A549 (cell line): ENCODE measurements around the gene CIAO2A. TPM values are rescaled to one million over a fixed set of nuclear protein-coding genes. Genes with fewer than 3 reads are reported as not detected.
A peak's percentile ranks its signal among the peaks of the same experiment; 100 is the strongest.

Experiments
- ATAC-seq, 2 experiments: fragments of 200-7000 bp in 1 of 2; fragments of >200 bp in 1 of 2; cut with Nextera tagmentation in 1 of 2; cut with Tn5 transposase in 1 of 2; 3 replicates each; pipeline versions ENCODE4 v1.8.0 to v1.9.1; 2018 to 2020; ENCODE audit warnings: mild to moderate bottlenecking in 1 of 2, moderate library complexity in 1 of 2
- CTCF ChIA-PET: fragments of 300-600 bp; sonication (Branson Sonifier 250); formaldehyde crosslinking; extraction: SDS; loops from one replicate; lab custom pipeline; 2021; ENCODE audit warnings: antibody characterized with exemption, inconsistent platforms; lab: Yijun Ruan, JAX
- POLR2A ChIA-PET: fragments of 350-600 bp; formaldehyde crosslinking; extraction: SDS; loops from one replicate; lab custom pipeline; 2021; ENCODE audit warnings: antibody characterized with exemption, inconsistent platforms; lab: Yijun Ruan, JAX
- DNase-seq, 2 experiments: peaks; one replicate each; pipeline versions ENCODE4 v3.0.0 to v3.0.0-alpha.2; 2011 to 2016; ENCODE audit warnings: low read depth in 1 of 2, low spot score in 1 of 2
- FAIRE-seq: peaks from 2 replicates; lab custom pipeline; 2011; peaks lifted over from hg19 to GRCh38; lab: Jason Lieb, UNC
- H3K27ac ChIP-seq, 2 experiments: fragments of >200 bp; sonication (Bioruptor Twin); formaldehyde crosslinking; 3 replicates each; pipeline ENCODE4 v1.5.1; 2016 to 2017
- H3K4me1 ChIP-seq: fragments of >200 bp; sonication (Bioruptor Twin); formaldehyde crosslinking; 3 replicates; pipeline ENCODE4 v1.6.1; 2016
- H3K4me2 ChIP-seq: fragments of >200 bp; sonication (Bioruptor Twin); formaldehyde crosslinking; 3 replicates; pipeline ENCODE4 v1.6.1; 2016
- H3K4me3 ChIP-seq: fragments of >200 bp; sonication (Bioruptor Twin); formaldehyde crosslinking; 3 replicates; pipeline ENCODE4 v1.5.1; 2016
- H3K9me3 ChIP-seq: fragments of >200 bp; sonication (Bioruptor Twin); formaldehyde crosslinking; 3 replicates; pipeline ENCODE4 v1.6.1; 2016
- ATOH8 ChIP-seq: fragments of 250-450 bp; sonication (Bioruptor Pico); IDR thresholded peaks from 2 replicates; pipeline ENCODE4 v1.5.0; 2020; ENCODE audit warnings: low read depth, mild to moderate bottlenecking, moderate library complexity
- BHLHE40 ChIP-seq: IDR thresholded peaks from 2 replicates; pipeline ENCODE4 v1.6.1; 2012; ENCODE audit warnings: low read depth, low read length, inconsistent platforms
- CBX8 ChIP-seq: fragments of 200-600 bp; sonication (generic); IDR thresholded peaks from 2 replicates; pipeline ENCODE4 v1.6.1; 2016
- CHD2 ChIP-seq: fragments of 150-350 bp; IDR thresholded peaks from 2 replicates; pipeline ENCODE4 v1.6.1; 2014; ENCODE audit warnings: low read length; ENCODE audit not compliant: partially characterized antibody
- CTCF ChIP-seq: fragments of >200 bp; sonication (Bioruptor Twin); formaldehyde crosslinking; IDR thresholded peaks from 3 replicates; pipeline ENCODE4 v1.5.1; 2016
- EHF ChIP-seq: fragments of 250-450 bp; sonication (Bioruptor Pico); IDR thresholded peaks from 2 replicates; pipeline ENCODE4 v1.5.0; 2020; ENCODE audit warnings: mild to moderate bottlenecking
- FOSL2 ChIP-seq, 2 experiments: fragments of 450-650 bp in 1 of 2; fragments of >200 bp in 1 of 2; sonication (Bioruptor Twin) in 1 of 2; formaldehyde crosslinking; IDR thresholded peaks; 2 replicates each; pipeline versions ENCODE4 v1.5.0 to v1.6.1; 2016 to 2020; ENCODE audit warnings: mild to moderate bottlenecking in 1 of 2, moderate library complexity in 1 of 2
- HOXA7 ChIP-seq: fragments of 250-450 bp; sonication (Bioruptor Pico); IDR thresholded peaks from 2 replicates; pipeline ENCODE4 v1.5.0; 2020; ENCODE audit warnings: mild to moderate bottlenecking, moderate library complexity
- HOXB13 ChIP-seq: fragments of 250-450 bp; sonication (Bioruptor Pico); IDR thresholded peaks from 2 replicates; pipeline ENCODE4 v1.5.0; 2020; ENCODE audit warnings: low read depth, mild to moderate bottlenecking, moderate library complexity
- KDM1A ChIP-seq: fragments of 200-600 bp; sonication (generic); IDR thresholded peaks from 2 replicates; pipeline ENCODE4 v1.6.1; 2016; ENCODE audit warnings: low read depth, mild to moderate bottlenecking
- RAD21 ChIP-seq, 2 experiments: fragments of >200 bp in 1 of 2; sonication (Bioruptor Twin) in 1 of 2; formaldehyde crosslinking in 1 of 2; IDR thresholded peaks in 1 of 2; conservative IDR thresholded peaks in 1 of 2; 2 replicates in 1 of 2; 3 replicates in 1 of 2; pipeline ENCODE4 v1.6.1; 2012 to 2018; ENCODE audit warnings: inconsistent platforms in 1 of 2
- RCOR1 ChIP-seq: fragments of 150-350 bp; IDR thresholded peaks from 2 replicates; pipeline ENCODE4 v1.6.1; 2014; ENCODE audit warnings: antibody characterized with exemption, low read length, low read depth
- RFX5 ChIP-seq: fragments of 450-650 bp; IDR thresholded peaks from 2 replicates; pipeline ENCODE4 v1.7.1; 2014; ENCODE audit warnings: antibody characterized with exemption, mild to moderate bottlenecking, moderate library complexity
- SREBF2 ChIP-seq: fragments of 450-650 bp; IDR thresholded peaks from 2 replicates; pipeline ENCODE4 v1.6.1; 2014; ENCODE audit warnings: mild to moderate bottlenecking, moderate library complexity
- TFCP2L1 ChIP-seq: fragments of 250-450 bp; sonication (Bioruptor Pico); IDR thresholded peaks from 2 replicates; pipeline ENCODE4 v1.5.0; 2021; ENCODE audit warnings: mild to moderate bottlenecking
- ZC3H11A ChIP-seq: fragments of 450-650 bp; IDR thresholded peaks from 2 replicates; pipeline ENCODE4 v1.6.1; 2014; ENCODE audit warnings: antibody characterized with exemption, mild to moderate bottlenecking
- ZSCAN20 ChIP-seq: fragments of 250-450 bp; sonication (Bioruptor Pico); IDR thresholded peaks from 2 replicates; pipeline ENCODE4 v1.8.0; 2022; ENCODE audit warnings: mild to moderate bottlenecking, moderate library complexity
- WGBS: methylation state at CpG from one replicate; pipeline ENCODE4 v1.1.6; 2017; ENCODE audit errors: missing lambda C conversion rate; 5-methylcytosine and 5-hydroxymethylcytosine counted together
- polyA plus RNA-seq, 4 experiments: library from polyadenylated mRNA; depleted of rRNA in 3 of 4; stranded (reverse); fragments of >200 nt; fragmentation: RNase III in 1 of 4; extraction: RNeasy Plus Mini Kit Qiagen cat#74134 plus additional on column Dnase treatment in 1 of 4; gene quantifications; 2 replicates in 3 of 4; 3 replicates in 1 of 4; pipeline ENCODE4 v1.2.3, GENCODE V29; 2011 to 2017
- TF ChIP-seq, protein P1 (sequence below): IDR thresholded peaks from 2 replicates; pipeline ENCODE4 v1.6.1; 2012
- TF ChIP-seq, protein P2 (sequence below): IDR thresholded peaks from 2 replicates; pipeline ENCODE4 v1.6.1; 2012
- TF ChIP-seq, protein P3 (sequence below): fragments of 150-350 bp; IDR thresholded peaks from 2 replicates; pipeline ENCODE4 v1.6.1; 2014; ENCODE audit warnings: low read depth, mild to moderate bottlenecking, low read length

Gene CIAO2A
- polyA plus RNA-seq, 2 of the 4 experiments (the other 2 are of a cell fraction): 156 to 231 TPM

- no peak for TF ChIP-seq CTCF
- 0 out of 5 replicates have a peak, but pooled peaks of 1 of the 2 experiments have one; percentile 11 for TF ChIP-seq RAD21 (conservative IDR thresholded peaks at IDR 0.05 in 1 of 2, IDR thresholded peaks at IDR 0.05 in 1 of 2)
- TF ChIP-seq CHD2: peak; percentile 36
- TF ChIP-seq ZC3H11A: no peak
These were observed 43.2 kb downstream of the CIAO2A start (continued) for GRCh38 chr15:64050281-64051092.

DNA sequence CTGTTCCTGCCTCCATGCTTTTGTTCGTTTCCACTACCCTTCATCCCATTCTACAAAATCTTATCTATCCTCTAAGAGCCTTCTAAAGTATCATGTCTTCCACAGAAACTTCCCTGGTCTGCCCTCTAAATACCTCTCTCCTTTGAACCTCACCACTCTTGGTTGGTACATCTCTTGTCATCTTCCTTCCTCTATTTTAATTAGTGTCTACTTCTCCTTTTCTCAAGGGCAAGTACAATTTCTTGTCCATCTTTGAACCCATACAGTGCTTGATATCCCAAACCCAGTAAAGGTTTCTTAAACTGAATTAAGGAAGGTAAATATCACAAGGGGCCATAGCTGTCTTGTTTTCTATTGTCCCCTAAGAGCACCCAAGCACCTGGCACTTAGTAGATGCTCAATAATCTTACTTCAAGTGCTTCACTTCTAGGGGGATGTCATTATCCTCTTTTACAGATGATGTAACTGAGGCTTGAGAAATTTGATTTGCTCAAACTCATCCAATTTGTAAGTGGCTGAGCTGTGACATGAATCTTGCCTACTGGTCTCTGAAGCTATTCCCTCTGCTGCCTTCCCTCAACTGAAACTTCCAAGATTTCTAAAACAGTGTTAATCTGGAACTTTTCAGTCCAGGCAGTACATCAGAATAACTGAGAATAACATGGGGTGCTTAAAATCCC, 44.7 kb downstream of the CIAO2A start:
- no peak overlapping the region for H3K4me3 ChIP-seq
- DNase-seq (no peak), ATAC-seq (no peak), FAIRE-seq (no peak)
- ChIA-PET CTCF (interaction anchor here (1.0 to 15.1 kb wide), 10 partner anchors 8 to 447 kb away, joined by 3 to 173 read pairs (median 6); no protein-coding TSS in a partner anchor), POLR2A (no interaction called here)
- no peak overlapping the region for H3K27ac ChIP-seq
- WGBS: 86% methylated on average over 1 of the region's 1 CpG
- no peaks in the 10 kb centered on the region for H3K9me3 ChIP-seq
- H3K4me1 ChIP-seq: peaks cover 36% of the 10 kb centered on the region
- H3K4me2 ChIP-seq: no peak overlapping the region
- TF ChIP-seq ZSCAN20 (no peak), CTCF (no peak), BHLHE40 (no peak), ATOH8 (CRISPR knock-in tag) (no peak), CBX8 (no peak), CHD2 (no peak), EHF (no peak), HOXB13 (CRISPR knock-in tag) (no peak), KDM1A (no peak), SREBF2 (no peak), RAD21 (conservative IDR thresholded peaks at IDR 0.05 in 1 of 2, IDR thresholded peaks at IDR 0.05 in 1 of 2) (no peak), FOSL2 (IDR thresholded peaks at IDR 0.05) (no peak), FOSL2 (CRISPR knock-in tag; IDR thresholded peaks at IDR 0.05) (no peak), HOXA7 (CRISPR knock-in tag) (no peak), RCOR1 (no peak), RFX5 (no peak), TFCP2L1 (no peak)
- TF ChIP-seq, protein P1, sequence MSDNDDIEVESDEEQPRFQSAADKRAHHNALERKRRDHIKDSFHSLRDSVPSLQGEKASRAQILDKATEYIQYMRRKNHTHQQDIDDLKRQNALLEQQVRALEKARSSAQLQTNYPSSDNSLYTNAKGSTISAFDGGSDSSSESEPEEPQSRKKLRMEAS: no peak
- TF ChIP-seq, protein P2, sequence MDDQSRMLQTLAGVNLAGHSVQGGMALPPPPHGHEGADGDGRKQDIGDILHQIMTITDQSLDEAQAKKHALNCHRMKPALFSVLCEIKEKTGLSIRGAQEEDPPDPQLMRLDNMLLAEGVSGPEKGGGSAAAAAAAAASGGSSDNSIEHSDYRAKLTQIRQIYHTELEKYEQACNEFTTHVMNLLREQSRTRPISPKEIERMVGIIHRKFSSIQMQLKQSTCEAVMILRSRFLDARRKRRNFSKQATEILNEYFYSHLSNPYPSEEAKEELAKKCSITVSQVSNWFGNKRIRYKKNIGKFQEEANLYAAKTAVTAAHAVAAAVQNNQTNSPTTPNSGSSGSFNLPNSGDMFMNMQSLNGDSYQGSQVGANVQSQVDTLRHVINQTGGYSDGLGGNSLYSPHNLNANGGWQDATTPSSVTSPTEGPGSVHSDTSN: no peak
- TF ChIP-seq, protein P3, sequence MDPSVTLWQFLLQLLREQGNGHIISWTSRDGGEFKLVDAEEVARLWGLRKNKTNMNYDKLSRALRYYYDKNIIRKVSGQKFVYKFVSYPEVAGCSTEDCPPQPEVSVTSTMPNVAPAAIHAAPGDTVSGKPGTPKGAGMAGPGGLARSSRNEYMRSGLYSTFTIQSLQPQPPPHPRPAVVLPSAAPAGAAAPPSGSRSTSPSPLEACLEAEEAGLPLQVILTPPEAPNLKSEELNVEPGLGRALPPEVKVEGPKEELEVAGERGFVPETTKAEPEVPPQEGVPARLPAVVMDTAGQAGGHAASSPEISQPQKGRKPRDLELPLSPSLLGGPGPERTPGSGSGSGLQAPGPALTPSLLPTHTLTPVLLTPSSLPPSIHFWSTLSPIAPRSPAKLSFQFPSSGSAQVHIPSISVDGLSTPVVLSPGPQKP: no peak
